Measurements from ENCODE around the gene NOS1AP. TPM values are rescaled to one million over a fixed set of nuclear protein-coding genes. Genes with fewer than 3 reads are reported as not detected.

NOS1AP gene
- total RNA-seq, 4 donors from 2014 or later: 0.31 to 12.7 (median 1.7) TPM

DNA sequence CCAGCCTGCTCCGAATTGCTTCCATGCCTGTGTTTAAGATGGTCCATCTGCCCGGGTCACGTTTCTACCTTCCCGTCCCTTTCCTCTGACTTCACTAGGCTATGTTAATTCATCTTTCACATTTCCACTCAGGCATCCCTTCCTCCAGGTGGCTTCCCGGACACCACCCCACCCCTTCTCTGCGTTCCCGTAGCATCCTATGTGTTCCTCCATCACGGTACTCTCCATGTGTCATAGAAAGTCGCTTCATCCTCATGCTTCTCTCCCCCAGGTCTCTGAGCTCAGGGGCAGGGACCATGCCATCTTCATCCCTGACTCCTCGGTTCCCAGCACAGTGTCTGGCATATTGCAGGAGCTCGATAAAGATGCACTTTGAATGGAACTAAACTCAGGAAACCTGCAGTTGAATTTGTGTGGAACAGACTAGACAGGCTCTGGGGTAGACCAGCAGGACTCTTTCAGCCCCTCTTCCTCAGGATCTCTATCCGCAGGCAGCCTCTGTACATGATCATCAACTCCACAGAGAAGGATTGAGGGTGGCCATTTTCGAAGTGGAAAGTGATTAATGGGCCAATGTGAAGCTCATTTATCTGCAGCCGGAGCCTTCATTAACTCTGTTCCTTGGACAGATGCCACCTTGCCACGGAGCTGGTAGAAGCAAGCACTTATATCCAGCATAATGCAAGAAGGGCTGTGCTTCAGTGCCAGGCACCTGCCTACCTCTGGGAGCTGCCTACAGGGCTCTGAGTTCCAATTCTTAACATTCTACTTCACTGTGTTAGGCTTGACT lies 321.1 kb downstream of the NOS1AP start:
- H3K4me3 ChIP-seq: no peak overlapping the region
- H3K36me3 ChIP-seq: no peaks in the 10 kb centered on the region
- TF ChIP-seq, protein P1, sequence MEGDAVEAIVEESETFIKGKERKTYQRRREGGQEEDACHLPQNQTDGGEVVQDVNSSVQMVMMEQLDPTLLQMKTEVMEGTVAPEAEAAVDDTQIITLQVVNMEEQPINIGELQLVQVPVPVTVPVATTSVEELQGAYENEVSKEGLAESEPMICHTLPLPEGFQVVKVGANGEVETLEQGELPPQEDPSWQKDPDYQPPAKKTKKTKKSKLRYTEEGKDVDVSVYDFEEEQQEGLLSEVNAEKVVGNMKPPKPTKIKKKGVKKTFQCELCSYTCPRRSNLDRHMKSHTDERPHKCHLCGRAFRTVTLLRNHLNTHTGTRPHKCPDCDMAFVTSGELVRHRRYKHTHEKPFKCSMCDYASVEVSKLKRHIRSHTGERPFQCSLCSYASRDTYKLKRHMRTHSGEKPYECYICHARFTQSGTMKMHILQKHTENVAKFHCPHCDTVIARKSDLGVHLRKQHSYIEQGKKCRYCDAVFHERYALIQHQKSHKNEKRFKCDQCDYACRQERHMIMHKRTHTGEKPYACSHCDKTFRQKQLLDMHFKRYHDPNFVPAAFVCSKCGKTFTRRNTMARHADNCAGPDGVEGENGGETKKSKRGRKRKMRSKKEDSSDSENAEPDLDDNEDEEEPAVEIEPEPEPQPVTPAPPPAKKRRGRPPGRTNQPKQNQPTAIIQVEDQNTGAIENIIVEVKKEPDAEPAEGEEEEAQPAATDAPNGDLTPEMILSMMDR (IDR thresholded peaks at IDR 0.05): no peak
- TF ChIP-seq POLR2A (IDR thresholded peaks at IDR 0.05): no peak
- no peak for DNase-seq
- WGBS, 2 donors: 74 to 77% methylated on average over 15 of the region's 15 CpGs
- no peak overlapping the region for H3K27ac ChIP-seq
- H3K27me3 ChIP-seq: peaks cover 0 to 14% (median 0%) of the 10 kb centered on the region in 4 donors
- no peaks in the 10 kb centered on the region for H3K9me3 ChIP-seq
- H3K4me1 ChIP-seq: peaks cover 0 to 56% (median 13%) of the 10 kb centered on the region in 3 donors
- intact Hi-C loops (cut with DNase I): no loop called here

DNA sequence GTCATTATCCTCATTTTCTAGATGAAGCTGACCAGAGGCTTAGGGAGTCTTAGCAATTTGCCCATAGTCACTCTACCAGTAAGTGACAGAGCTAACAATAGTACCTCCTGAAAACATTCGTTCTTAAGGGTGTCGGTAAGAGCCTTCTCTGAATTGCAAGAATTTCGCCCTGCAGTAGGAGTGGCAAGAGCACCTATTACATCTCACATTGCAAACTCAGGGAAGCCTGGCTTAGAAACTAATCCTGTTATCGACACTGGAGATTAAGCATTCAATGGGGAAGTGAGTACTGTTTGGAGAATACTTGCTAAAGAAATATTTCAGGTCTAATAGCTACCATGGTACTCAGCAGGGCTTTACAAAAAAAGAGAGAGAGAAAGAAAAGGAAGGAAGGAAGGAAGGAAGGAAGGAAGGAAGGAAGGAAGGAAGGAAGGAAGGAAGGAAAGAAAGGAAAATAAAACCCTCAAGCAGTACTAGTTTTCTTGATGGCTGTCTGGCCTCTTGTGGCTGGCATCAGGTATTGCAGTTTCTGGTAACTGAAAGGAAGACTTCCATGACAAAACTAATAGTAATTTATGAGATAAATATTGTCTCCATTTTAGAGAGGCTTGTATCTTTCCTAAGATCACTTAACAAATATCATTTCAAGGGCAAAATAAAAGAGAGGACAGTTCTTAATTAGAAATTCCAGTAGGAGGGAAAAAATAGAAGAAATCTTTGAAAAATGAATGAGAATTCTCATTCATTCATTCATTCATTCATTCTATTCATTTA lies 322.5 kb downstream of the NOS1AP start:
- TF ChIP-seq, protein P1 (IDR thresholded peaks at IDR 0.05): peak; percentile 60 to 89 (median 78)
- TF ChIP-seq POLR2A (IDR thresholded peaks at IDR 0.05): no peak
- DNase-seq: no peak
- H3K4me3 ChIP-seq: no peak overlapping the region
- H3K9me3 ChIP-seq: no peaks in the 10 kb centered on the region
- no peaks in the 10 kb centered on the region for H3K36me3 ChIP-seq
- peaks cover 0 to 22% (median 0%) of the 10 kb centered on the region in 4 donors for H3K27me3 ChIP-seq
- WGBS, 2 donors: 30 to 37% methylated on average over 4 of the region's 4 CpGs
- intact Hi-C loops (cut with DNase I): no loop called here
- H3K27ac ChIP-seq: peak overlapping the region in 2 of 4 donors; percentile 30
- peaks cover 0 to 49% (median 13%) of the 10 kb centered on the region in 3 donors for H3K4me1 ChIP-seq

DNA sequence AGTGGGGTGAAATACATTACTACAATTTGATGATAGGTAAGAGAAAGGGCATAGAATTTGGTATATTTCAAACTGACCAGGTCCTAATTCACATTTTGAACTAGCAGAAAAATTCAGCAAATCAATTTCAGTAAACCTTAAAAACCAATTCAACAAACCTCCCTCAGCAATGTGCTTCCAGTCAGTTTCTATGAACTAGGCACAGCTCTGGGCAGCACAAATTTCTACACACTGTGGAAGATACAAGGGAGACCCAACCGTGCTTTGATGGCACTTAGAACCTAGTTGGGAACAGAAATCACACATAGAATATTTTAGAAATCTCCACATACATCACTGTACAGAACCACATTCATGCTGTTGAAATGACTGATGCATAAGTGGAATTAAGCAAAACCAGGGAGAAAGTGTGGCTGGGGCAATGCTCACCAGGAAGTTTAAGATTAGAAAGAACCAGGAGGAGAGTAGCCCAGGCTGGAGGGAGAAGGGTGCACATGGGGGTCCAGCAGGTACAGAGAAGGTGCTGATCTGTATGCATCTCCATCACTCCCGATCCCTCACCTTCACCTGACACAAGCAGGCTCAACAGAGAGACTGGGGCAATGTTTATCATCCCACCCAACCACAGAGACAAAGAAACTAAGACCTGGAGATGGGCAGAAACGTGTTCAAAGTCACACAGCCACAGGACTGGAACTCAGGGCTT lies 326.9 kb downstream of the NOS1AP start:
- DNase-seq: no peak
- Histone ChIP-seq H3K9me3 (no peaks in the 10 kb centered on the region), H3K4me3 (no peak overlapping the region), H3K27me3 (peaks cover 0 to 31% (median 0%) of the 10 kb centered on the region in 4 donors), H3K36me3 (no peaks in the 10 kb centered on the region), H3K4me1 (peaks cover 0 to 11% (median 6%) of the 10 kb centered on the region in 3 donors), H3K27ac (no peak overlapping the region)
- 76 to 83% methylated on average over 2 to 3 of the region's 3 CpGs for WGBS, 2 donors
- intact Hi-C loops (cut with DNase I): no loop called here
- TF ChIP-seq POLR2A (IDR thresholded peaks at IDR 0.05): no peak

DNA sequence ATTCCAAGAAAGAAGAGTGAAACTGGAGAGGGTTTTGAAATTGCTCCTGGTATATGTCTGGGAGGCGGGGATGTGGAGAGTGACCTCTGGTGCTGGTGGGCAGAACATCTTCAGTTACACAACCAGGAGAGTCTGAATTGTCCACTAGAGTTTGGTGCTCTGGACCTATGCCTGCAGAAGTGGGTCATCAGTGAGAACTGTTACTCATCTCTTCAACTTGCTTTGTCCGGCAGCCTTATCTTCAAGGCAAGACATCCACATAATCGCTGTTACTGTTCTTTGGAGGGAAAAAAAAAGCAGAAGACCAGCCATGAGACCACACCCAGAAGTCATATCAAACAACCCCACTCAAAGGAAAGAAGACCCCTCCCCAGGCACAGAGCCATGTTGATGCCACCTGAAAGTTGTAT lies 327.6 kb downstream of the NOS1AP start:
- no peaks in the 10 kb centered on the region for H3K36me3 ChIP-seq
- TF ChIP-seq POLR2A (IDR thresholded peaks at IDR 0.05): no peak
- TF ChIP-seq, protein P1 (IDR thresholded peaks at IDR 0.05): no peak
- intact Hi-C loops (cut with DNase I): no loop called here
- no peaks in the 10 kb centered on the region for H3K9me3 ChIP-seq
- H3K27ac ChIP-seq: no peak overlapping the region
- peaks cover 0 to 4% (median 0%) of the 10 kb centered on the region in 3 donors for H3K4me1 ChIP-seq
- no peak overlapping the region for H3K4me3 ChIP-seq
- 63 to 82% methylated on average over 3 of the region's 3 CpGs for WGBS, 2 donors
- DNase-seq: no peak
- H3K27me3 ChIP-seq: peaks cover 0 to 32% (median 0%) of the 10 kb centered on the region in 4 donors

DNA sequence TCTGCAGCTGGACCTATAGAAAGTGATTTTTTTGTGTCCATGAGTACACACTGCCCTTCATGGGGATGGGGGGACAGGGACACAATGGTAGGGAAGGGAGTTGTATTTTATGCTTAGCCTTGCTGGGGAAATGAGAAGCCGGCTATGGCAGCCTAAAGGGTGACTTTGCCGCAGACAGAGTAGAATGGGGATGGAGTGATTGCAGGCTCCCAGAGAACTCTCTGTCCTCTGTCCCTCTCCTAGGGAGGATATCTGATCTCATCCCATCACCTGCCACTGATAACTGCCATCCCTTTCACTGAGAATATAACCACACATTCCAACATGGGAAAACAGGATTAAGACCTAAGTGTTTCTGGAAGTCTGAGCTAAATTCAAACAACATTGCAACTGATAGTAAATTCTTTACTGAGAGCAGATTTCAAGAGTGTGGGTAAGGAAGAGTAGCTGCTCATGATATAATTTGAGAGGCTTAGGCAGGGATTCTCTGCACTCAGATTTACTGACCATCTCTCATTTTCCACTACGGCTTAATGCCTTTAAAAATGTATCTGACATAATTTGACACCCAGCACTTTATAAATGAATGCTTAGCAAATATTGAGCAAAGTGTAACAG lies 328.6 kb downstream of the NOS1AP start:
- Histone ChIP-seq H3K27ac (no peak overlapping the region), H3K4me3 (no peak overlapping the region), H3K4me1 (no peaks in the 10 kb centered on the region), H3K9me3 (no peaks in the 10 kb centered on the region), H3K36me3 (no peaks in the 10 kb centered on the region), H3K27me3 (peaks cover 0 to 36% (median 0%) of the 10 kb centered on the region in 4 donors)
- TF ChIP-seq POLR2A (IDR thresholded peaks at IDR 0.05): no peak
- TF ChIP-seq, protein P1 (IDR thresholded peaks at IDR 0.05): no peak
- WGBS, 2 donors: 41 to 67% methylated on average over 2 to 3 of the region's 3 CpGs
- no peak for DNase-seq
- intact Hi-C loops (cut with DNase I): no loop called here
